Esophagus muscularis mucosa (tissue), 4 donors: ENCODE results near the gene GINS2. TPM values are rescaled to one million over a fixed set of nuclear protein-coding genes. Genes with fewer than 3 reads are reported as not detected.

Source experiments
- DNase-seq: peaks from one replicate; pipeline ENCODE4 v3.0.0-alpha.2; 2017; ENCODE audit errors: extremely low spot score
- H3K27ac ChIP-seq, 4 donors: fragments of 200-600 bp; sonication (generic); replicated peaks in 1 of 4; 1 replicate in 3 of 4; 2 replicates in 1 of 4; pipeline ENCODE4 v1.5.1; 2016 to 2019; ENCODE audit warnings: mild to moderate bottlenecking in 1 of 4
- H3K27me3 ChIP-seq, 4 donors: fragments of 200-600 bp; sonication (generic); one replicate each; pipeline versions ENCODE4 v1.5.1 to v1.6.0; 2016 to 2019
- H3K36me3 ChIP-seq, 4 donors: fragments of 200-600 bp; sonication (generic); one replicate each; pipeline ENCODE4 v1.5.1; 2016 to 2019
- H3K4me1 ChIP-seq, 4 donors: fragments of 200-600 bp; sonication (generic); one replicate each; pipeline ENCODE4 v1.5.1; 2016 to 2019
- H3K4me3 ChIP-seq, 4 donors: fragments of 200-600 bp; sonication (generic); 1 replicate in 2 of 4; 2 replicates in 2 of 4; pipeline ENCODE4 v1.5.1; 2016 to 2019; ENCODE audit warnings: mild to moderate bottlenecking in 4 of 4, moderate library complexity in 1 of 4
- H3K9me3 ChIP-seq, 4 donors: fragments of 200-600 bp; sonication (generic); 1 replicate in 3 of 4; 2 replicates in 1 of 4; pipeline ENCODE4 v1.5.1; 2016 to 2019
- CTCF ChIP-seq, 3 experiments: fragments of 200-600 bp in 2 of 3; fragments of 450-650 bp in 1 of 3; sonication (generic) in 2 of 3; IDR thresholded peaks; one replicate each; pipeline ENCODE4 v1.5.1; 2017 to 2019; ENCODE audit warnings: antibody characterized with exemption in 3 of 3, mild to moderate bottlenecking in 2 of 3, moderate library complexity in 1 of 3
- EP300 ChIP-seq: sonication (generic); formaldehyde crosslinking; IDR thresholded peaks from one replicate; pipeline ENCODE4 v1.6.1; 2017; ENCODE audit warnings: antibody characterized with exemption
- POLR2A ChIP-seq: fragments of 450-650 bp; IDR thresholded peaks from one replicate; pipeline ENCODE4 v1.6.1; 2017; ENCODE audit warnings: antibody characterized with exemption, moderate library complexity, mild to moderate bottlenecking, low read depth
- POLR2AphosphoS5 ChIP-seq, 2 donors: sonication (generic); formaldehyde crosslinking; IDR thresholded peaks; one replicate each; pipeline ENCODE4 v1.6.1; 2017; ENCODE audit warnings: antibody characterized with exemption in 2 of 2
- WGBS: methylation state at CpG from one replicate; pipeline ENCODE4 v1.1.5; 2018; 5-methylcytosine and 5-hydroxymethylcytosine counted together
- intact Hi-C: fragments of 100-400 bp; cut with DNase I; formaldehyde crosslinking; loops from one replicate; pipeline ENCODE4 v1.15.1; 2023
- total RNA-seq, 4 donors: library from RNA; depleted of rRNA; stranded (reverse); fragments of >200 nt; gene quantifications; one replicate each; pipeline versions ENCODE4 v1.1.0 to v1.2.1, GENCODE V29; 2016

Gene GINS2
- total RNA-seq, 4 donors from 2014 or later: 0.17 to 0.84 TPM; not detected in 2

- intact Hi-C loops: no loop called here
- Histone ChIP-seq H3K4me1 (peaks cover 0 to 15% (median 7%) of the 10 kb centered on the region in 4 donors), H3K4me3 (no peak overlapping the region), H3K36me3 (peaks cover 0 to 23% (median 17%) of the 10 kb centered on the region in 4 donors), H3K27ac (no peak overlapping the region), H3K9me3 (peaks cover 0 to 11% (median 3%) of the 10 kb centered on the region in 4 donors), H3K27me3 (no peaks in the 10 kb centered on the region)
- TF ChIP-seq CTCF (IDR thresholded peaks at IDR 0.05) (no peak), POLR2A (no peak), POLR2AphosphoS5 (IDR thresholded peaks at IDR 0.05) (no peak), EP300 (no peak)
- WGBS: 93% methylated on average over 31 of the region's 35 CpGs
- no peak for DNase-seq
Measured at GRCh38 chr16:85633888-85634287, 54.9 kb downstream of the GINS2 start.

GRCh38 chr16:85633438-85633743 is 55.4 kb downstream of the GINS2 start:
- DNase-seq: no peak
- Histone ChIP-seq H3K27me3 (no peaks in the 10 kb centered on the region), H3K9me3 (peaks cover 0 to 11% (median 3%) of the 10 kb centered on the region in 4 donors), H3K27ac (no peak overlapping the region), H3K36me3 (peaks cover 0 to 23% (median 17%) of the 10 kb centered on the region in 4 donors), H3K4me1 (peaks cover 3 to 18% (median 12%) of the 10 kb centered on the region in 4 donors), H3K4me3 (no peak overlapping the region)
- intact Hi-C loops: no loop called here
- WGBS: 97% methylated on average over 13 of the region's 15 CpGs
- no peak for TF ChIP-seq EP300
- no peak for TF ChIP-seq POLR2AphosphoS5 (IDR thresholded peaks at IDR 0.05)
- no peak for TF ChIP-seq CTCF (IDR thresholded peaks at IDR 0.05)
- no peak for TF ChIP-seq POLR2A

- Histone ChIP-seq H3K4me3 (no peak overlapping the region), H3K4me1 (peaks cover 8 to 23% (median 17%) of the 10 kb centered on the region in 4 donors), H3K9me3 (peaks cover 0 to 11% (median 3%) of the 10 kb centered on the region in 4 donors), H3K36me3 (peaks cover 0 to 22% (median 17%) of the 10 kb centered on the region in 4 donors), H3K27me3 (no peaks in the 10 kb centered on the region), H3K27ac (no peak overlapping the region)
- 90% methylated on average over 6 of the region's 35 CpGs for WGBS
- DNase-seq: no peak
- intact Hi-C loops: no loop called here
- TF ChIP-seq POLR2AphosphoS5 (IDR thresholded peaks at IDR 0.05) (no peak), POLR2A (no peak), CTCF (IDR thresholded peaks at IDR 0.05) (no peak), EP300 (no peak)
Measured at GRCh38 chr16:85632709-85633437, 55.9 kb downstream of the GINS2 start.

GRCh38 chr16:85631802-85632393 is 56.9 kb downstream of the GINS2 start:
- H3K9me3 ChIP-seq: peaks cover 0 to 11% (median 3%) of the 10 kb centered on the region in 4 donors
- no peak for DNase-seq
- TF ChIP-seq EP300 (no peak), POLR2AphosphoS5 (IDR thresholded peaks at IDR 0.05) (no peak), POLR2A (no peak), CTCF (IDR thresholded peaks at IDR 0.05) (no peak)
- H3K27ac ChIP-seq: no peak overlapping the region
- H3K4me3 ChIP-seq: no peak overlapping the region
- 88% methylated on average over 27 of the region's 27 CpGs for WGBS
- H3K27me3 ChIP-seq: no peaks in the 10 kb centered on the region
- intact Hi-C loops: no loop called here
- H3K36me3 ChIP-seq: peaks cover 0 to 19% (median 15%) of the 10 kb centered on the region in 4 donors
- H3K4me1 ChIP-seq: peaks cover 18 to 29% (median 27%) of the 10 kb centered on the region in 4 donors
